Spinal cord (tissue), 10 donors: ENCODE results near the gene KNDC1. TPM values are rescaled to one million over a fixed set of nuclear protein-coding genes. Genes with fewer than 3 reads are reported as not detected.
"Not testable (repeated sequence)": the region's sequence is repeated elsewhere in the genome, so short reads cannot be mapped to it uniquely, and the experiment has no call there.

Source experiments
- DNase-seq, 6 donors: peaks; one replicate each; pipeline versions ENCODE4 v3.0.0 to v3.0.0-alpha.2; 2013 to 2015; ENCODE audit warnings: low spot score in 6 of 6, low read depth in 4 of 6
- H3K27ac ChIP-seq: one replicate; pipeline ENCODE4 v1.5.1; 2013; ENCODE audit warnings: low read depth, low read length, control low read depth
- H3K27me3 ChIP-seq: one replicate; pipeline ENCODE4 v1.6.1; 2013; ENCODE audit warnings: low read length; ENCODE audit not compliant: control insufficient read depth, insufficient read depth
- H3K36me3 ChIP-seq: one replicate; pipeline ENCODE4 v1.6.1; 2013; ENCODE audit warnings: low read length; ENCODE audit not compliant: control insufficient read depth, insufficient read depth
- H3K4me1 ChIP-seq: one replicate; pipeline ENCODE4 v1.6.1; 2013; ENCODE audit warnings: low read length; ENCODE audit not compliant: control insufficient read depth, insufficient read depth
- H3K4me3 ChIP-seq: one replicate; pipeline ENCODE4 v1.5.1; 2013; ENCODE audit warnings: low read depth, low read length, control low read depth
- H3K9me3 ChIP-seq: one replicate; pipeline ENCODE4 v1.6.1; 2013; ENCODE audit warnings: low read length; ENCODE audit not compliant: control insufficient read depth, insufficient read depth
- WGBS: methylation state at CpG from one replicate; pipeline ENCODE4 v1.1.5; 2013; ENCODE audit warnings: missing lambda C conversion rate; ENCODE audit not compliant: insufficient coverage; 5-methylcytosine and 5-hydroxymethylcytosine counted together
- polyA plus RNA-seq, 2 donors: library from polyadenylated mRNA; unstranded; fragments of 120-200 nt; gene quantifications; one replicate each; pipeline ENCODE4 v1.2.1, GENCODE V29; 2013; ENCODE audit not compliant: insufficient read length in 2 of 2
- total RNA-seq, 2 donors: library from RNA; depleted of rRNA in 1 of 2; stranded (reverse); fragments of 120-200 nt in 1 of 2; fragments of >200 nt in 1 of 2; gene quantifications; one replicate each; pipeline versions ENCODE4 v1.2.3 to v1.2.4, GENCODE V29; 2013 to 2014
- donor health status: healthy.

KNDC1 gene
- total and polyA plus RNA-seq, 4 donors = 8.3 to 35.8 (median 23.5) TPM

DNA sequence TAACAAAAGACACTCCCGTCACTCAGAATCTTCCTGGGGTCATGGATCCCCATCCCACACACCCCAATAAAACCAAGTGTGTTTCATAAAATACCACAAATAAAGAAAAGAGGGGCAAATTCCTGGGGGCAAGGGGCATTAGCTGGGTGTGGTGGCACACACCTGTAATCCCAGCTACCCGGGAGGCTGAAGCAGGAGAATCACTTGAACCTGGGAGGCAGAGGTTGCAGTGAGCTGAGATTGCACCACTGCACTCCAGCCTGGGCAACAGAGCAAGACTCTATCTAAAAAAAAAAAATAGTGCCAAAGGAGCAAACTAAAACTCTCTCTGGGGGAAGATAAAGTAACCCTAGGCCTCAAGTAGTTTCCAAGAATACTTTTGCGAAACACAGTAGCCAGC lies 8.9 kb upstream of the KNDC1 start:
- not testable (repeated sequence) for H3K9me3 ChIP-seq, DNase-seq, H3K4me3 ChIP-seq, H3K27ac ChIP-seq, H3K27me3 ChIP-seq, H3K4me1 ChIP-seq, H3K36me3 ChIP-seq
- WGBS = 82% methylated on average over 3 of the region's 3 CpGs

DNA sequence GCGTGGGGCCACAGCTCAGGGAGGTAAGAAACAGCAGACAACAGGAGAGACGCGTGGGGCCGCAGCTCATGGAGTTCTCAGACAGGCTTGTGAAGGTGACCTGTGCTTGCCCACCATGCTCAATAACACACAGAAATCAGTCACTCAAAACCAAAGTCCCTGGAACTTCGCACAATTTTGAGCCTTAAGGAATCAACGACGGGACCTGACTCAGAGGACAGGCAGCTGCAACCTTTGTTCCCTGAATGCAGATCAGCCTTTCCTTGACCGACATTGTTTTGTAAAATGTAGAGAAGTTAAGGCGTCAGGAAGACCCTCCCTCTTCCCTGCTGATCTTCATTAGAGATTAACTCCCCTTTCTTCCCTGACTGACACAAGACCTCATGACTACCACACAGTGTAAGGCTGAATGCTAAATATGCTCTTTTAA lies 8.5 kb upstream of the KNDC1 start:
- WGBS = 34% methylated on average over 4 of the region's 9 CpGs
- Histone ChIP-seq H3K27me3 (no peaks in the 10 kb centered on the region), H3K4me3 (no peak overlapping the region), H3K9me3 (peaks cover 2% of the 10 kb centered on the region), H3K36me3 (no peaks in the 10 kb centered on the region), H3K27ac (no peak overlapping the region), H3K4me1 (no peaks in the 10 kb centered on the region)
- no peak for DNase-seq

DNA sequence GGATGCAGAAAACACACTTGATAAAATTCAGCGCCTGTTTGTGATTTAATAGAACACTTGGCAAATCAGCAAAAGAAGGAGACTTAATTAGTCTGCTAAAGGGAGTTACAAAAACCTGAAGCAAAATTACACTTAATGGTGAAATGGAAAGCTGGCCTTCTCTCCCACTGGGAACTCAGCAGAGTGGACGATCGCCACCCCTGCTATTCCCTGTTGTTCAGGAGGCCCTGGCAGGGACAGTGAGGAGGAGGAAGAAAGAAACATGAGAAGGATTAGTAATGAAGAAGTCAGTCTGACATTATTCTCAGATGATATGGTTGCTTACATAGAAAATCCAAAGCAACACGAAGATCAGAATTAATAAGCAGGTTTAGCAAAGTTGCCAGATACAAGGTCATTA lies 5.6 kb upstream of the KNDC1 start:
- H3K36me3 ChIP-seq = no peaks in the 10 kb centered on the region
- peaks cover 7% of the 10 kb centered on the region for H3K4me1 ChIP-seq
- no CpG with 5 or more reads among the region's 4 CpGs for WGBS
- DNase-seq = no peak
- no peak overlapping the region for H3K4me3 ChIP-seq
- no peaks in the 10 kb centered on the region for H3K9me3 ChIP-seq
- no peak overlapping the region for H3K27ac ChIP-seq
- no peaks in the 10 kb centered on the region for H3K27me3 ChIP-seq

DNA sequence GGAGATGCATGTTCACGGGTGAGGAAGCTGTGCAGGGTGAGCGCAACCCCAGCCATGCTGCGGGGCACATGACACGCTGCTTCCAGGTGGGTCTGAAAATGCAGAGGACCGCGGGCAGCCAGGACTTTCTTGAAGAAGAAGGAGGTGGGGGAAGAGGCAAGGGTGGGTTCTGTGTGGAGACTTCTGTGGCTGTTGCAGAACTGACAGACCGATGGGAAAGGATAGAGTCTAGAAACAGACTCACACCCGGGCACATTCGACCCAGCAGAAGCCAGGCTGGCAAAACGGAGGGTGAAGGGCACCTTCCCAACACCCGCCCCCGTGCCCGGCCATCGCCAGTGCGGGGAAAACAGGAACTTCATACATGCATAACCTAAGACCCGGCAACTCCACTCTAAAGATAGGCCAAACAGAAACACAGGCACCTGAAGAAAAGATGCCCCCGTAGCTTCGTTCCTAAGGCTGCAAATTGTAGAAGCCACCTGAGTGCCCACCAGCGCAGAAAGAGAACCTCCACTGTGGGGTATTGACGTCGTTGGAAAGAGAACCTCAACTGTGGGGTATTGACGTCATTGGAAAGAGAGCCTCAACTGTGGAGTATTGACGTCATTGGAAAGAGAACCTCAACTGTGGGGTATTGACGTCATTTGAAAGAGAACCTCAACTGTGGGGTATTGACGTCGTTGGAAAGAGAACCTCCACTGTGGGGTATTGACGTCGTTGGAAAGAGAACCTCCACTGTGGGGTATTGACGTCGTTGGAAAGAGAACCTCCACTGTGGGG lies 4.8 kb upstream of the KNDC1 start:
- H3K4me3 ChIP-seq = no peak overlapping the region
- H3K4me1 ChIP-seq = peaks cover 10% of the 10 kb centered on the region
- no peak overlapping the region for H3K27ac ChIP-seq
- H3K27me3 ChIP-seq = no peaks in the 10 kb centered on the region
- 95% methylated on average over 24 of the region's 30 CpGs for WGBS
- no peaks in the 10 kb centered on the region for H3K36me3 ChIP-seq
- no peak for DNase-seq
- no peaks in the 10 kb centered on the region for H3K9me3 ChIP-seq

DNA sequence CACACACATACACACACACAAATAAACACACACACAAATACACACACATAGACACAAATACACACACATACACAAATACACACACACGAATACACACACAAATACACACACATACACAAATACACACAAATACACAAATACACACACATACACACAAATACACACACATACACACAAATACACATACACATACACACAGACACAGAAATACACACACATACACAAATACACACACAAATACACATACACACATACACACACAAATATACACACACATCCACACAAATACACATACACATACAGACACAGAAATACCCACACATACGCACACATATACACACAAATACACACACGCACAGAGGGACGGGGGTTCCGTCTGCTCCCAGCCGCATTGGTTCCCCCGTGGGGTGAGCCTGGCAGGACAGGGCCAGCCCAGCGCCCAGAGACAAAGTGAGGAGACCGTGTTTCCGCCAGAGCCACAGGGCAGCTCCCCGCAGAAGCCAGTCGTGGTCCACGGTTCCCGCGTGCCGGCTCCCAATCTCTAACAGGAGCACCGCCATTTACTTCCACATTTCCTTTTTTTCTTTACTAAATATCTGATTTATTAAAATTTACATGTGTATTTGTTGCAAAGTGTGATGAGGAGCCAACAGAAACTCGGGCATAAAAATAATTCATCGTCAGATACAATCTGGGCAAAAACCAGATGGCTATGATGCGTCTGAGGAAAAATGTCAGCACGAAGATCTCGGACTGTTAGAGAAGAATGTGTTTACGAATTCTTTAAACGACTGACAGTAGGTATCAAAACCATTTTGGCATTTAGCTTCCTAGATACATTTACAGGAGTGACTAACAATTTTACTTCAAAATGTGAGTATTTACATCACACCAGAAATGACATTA lies 3.1 kb upstream of the KNDC1 start:
- Histone ChIP-seq H3K4me1 (peaks cover 26% of the 10 kb centered on the region), H3K4me3 (no peak overlapping the region), H3K36me3 (peaks cover 6% of the 10 kb centered on the region), H3K27ac (no peak overlapping the region), H3K9me3 (no peaks in the 10 kb centered on the region), H3K27me3 (peaks cover 3% of the 10 kb centered on the region)
- WGBS = 89% methylated on average over 13 of the region's 24 CpGs
- DNase-seq = no peak

DNA sequence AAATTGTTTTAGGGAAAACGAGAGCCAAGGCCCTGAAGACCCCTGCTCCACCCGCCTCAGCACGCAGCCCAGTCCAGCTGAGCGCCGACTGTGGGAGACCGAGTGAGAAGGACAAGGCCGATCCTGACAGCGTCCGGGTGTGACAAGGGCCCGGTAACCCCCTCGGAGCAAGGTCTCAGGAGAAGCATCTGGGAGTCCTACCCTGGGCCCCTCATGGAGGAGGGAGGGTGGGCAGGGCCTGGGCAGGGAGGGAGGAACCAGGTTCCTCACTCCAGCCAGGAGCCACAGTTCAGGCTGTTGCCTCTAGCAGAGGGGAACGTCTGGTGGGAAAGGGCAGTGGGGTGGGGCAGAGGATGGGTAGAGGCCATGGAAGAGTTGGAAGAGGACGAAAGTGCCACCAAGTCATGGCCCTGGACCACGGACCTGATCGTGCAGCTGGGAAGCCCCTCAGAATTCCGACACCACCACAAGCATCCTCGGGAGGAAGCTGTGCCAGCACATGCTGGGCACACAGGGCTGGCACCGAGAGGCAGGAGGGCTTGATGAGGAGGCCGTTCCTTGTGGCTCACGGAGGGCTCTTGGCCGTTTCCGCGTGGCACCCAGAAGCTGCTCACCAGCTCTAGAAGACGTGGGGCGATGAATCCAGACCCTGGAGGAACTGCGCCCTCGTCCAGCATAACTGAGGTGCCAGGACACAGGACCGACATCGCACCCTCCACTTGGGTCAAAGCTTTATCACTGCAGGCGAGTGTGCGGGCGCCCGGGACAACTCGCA lies 2.2 kb upstream of the KNDC1 start:
- 85% methylated on average over 33 of the region's 34 CpGs for WGBS
- Histone ChIP-seq H3K27me3 (peaks cover 3% of the 10 kb centered on the region), H3K4me1 (peaks cover 35% of the 10 kb centered on the region), H3K9me3 (no peaks in the 10 kb centered on the region), H3K27ac (no peak overlapping the region), H3K36me3 (peaks cover 11% of the 10 kb centered on the region), H3K4me3 (no peak overlapping the region)
- no peak for DNase-seq

DNA sequence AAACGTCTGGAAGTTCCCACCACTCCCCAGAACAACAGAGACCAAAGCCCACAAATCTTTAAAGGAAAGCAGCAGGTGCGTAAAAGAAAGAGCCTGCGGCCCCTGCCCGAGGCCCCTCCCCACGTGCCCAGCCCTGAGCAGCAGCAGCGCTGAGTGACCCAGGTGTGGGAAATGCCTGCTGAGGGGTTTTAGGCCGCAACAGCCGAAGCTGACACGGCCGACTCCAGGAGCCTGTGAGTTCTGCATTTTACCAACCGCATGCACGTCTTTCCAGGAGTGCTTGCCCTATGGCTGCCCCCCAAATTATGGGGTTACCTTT lies 1.6 kb upstream of the KNDC1 start:
- Histone ChIP-seq H3K9me3 (no peaks in the 10 kb centered on the region), H3K36me3 (peaks cover 12% of the 10 kb centered on the region), H3K27ac (no peak overlapping the region), H3K4me1 (peaks cover 40% of the 10 kb centered on the region), H3K27me3 (peaks cover 3% of the 10 kb centered on the region), H3K4me3 (no peak overlapping the region)
- WGBS = 62% methylated on average over 11 of the region's 12 CpGs
- DNase-seq = no peak

DNA sequence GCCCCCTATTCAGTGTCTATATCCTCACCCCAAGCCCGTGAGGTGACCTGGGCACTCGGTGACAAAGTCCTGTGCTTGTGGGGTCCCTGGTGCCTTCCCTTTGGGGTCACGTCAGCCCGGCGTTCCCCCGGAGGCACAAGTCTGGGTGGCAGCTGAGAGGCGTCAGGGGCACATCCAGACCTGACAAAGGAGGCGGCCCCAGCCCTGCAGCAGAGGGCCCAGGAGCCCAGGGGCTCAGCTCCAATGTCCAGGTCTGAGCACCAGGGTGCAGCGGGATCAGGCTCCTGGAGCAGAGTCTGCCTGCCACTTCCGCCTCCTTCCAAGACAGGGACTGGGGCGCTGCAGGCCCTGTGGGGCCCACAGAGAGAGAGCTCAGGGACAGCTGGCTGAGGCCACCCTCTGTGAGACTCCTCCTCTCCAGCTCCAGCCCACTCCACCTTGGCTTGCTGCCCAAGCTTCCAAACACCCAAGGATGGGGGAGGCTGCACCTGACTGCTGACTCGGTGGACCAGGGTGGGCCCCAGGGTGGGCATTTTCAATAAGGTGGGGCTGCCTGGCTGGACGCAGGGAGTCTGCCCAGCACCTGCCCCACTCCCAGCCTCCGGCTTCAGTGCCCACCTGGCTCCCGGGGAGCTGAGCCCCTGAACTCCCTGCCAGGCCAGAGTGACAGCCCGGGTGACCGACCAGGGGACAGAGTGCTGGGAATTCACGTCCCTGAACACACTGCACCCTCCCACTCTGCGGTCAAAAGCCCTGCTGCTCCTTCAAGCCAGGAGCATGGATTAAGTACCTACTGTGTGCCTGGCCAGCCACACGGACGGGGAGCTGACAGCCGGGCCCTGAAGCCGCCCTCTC lies 1.0 kb upstream of the KNDC1 start:
- no peak overlapping the region for H3K4me3 ChIP-seq
- H3K9me3 ChIP-seq = no peaks in the 10 kb centered on the region
- H3K27ac ChIP-seq = no peak overlapping the region
- H3K27me3 ChIP-seq = peaks cover 3% of the 10 kb centered on the region
- H3K36me3 ChIP-seq = peaks cover 17% of the 10 kb centered on the region
- WGBS = 45% methylated on average over 21 of the region's 23 CpGs
- peaks cover 46% of the 10 kb centered on the region for H3K4me1 ChIP-seq
- peak in 2 of 6 donors; percentile 40 to 47 for DNase-seq

DNA sequence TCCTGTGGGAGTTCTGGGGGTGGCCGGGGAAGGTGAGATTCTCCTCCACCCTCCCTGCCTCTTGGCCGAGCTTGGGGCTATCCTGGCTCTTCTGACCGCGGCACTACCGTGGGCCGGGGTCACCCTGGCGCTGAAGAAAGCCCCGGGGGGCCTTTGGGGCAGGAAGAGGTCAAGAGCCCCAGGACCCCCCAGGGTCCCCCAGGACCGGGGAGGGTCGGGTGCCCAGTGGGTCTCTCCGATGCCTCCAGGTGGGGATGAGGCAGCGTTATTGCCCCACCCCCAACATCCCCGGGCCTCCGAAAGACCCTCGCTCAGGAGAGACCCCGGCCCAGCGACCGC lies 439 bp upstream of the KNDC1 start:
- WGBS = 3% methylated on average over 7 of the region's 18 CpGs
- H3K36me3 ChIP-seq = peaks cover 23% of the 10 kb centered on the region
- DNase-seq = no peak
- H3K27ac ChIP-seq = no peak overlapping the region
- peaks cover 52% of the 10 kb centered on the region for H3K4me1 ChIP-seq
- H3K27me3 ChIP-seq = peaks cover 3% of the 10 kb centered on the region
- H3K9me3 ChIP-seq = no peaks in the 10 kb centered on the region
- H3K4me3 ChIP-seq = no peak overlapping the region
